K562 (cell line): Measurements from ENCODE around the gene FSTL3. TPM values are rescaled to one million over a fixed set of nuclear protein-coding genes. Genes with fewer than 3 reads are reported as not detected.

Source experiments
- ATAC-seq: fragments of 200-7000 bp; cut with Tn5 transposase; 3 replicates; pipeline ENCODE4 v1.9.1; 2020; ENCODE audit warnings: moderate library complexity
- BruUV-seq: library from RNA; stranded (reverse); fragments of 400-500 nt; replicated peaks from 2 replicates; lab custom pipeline; 2021; lab: Mats Ljungman, UMichigan
- CTCF ChIA-PET: fragments of 300-600 bp; formaldehyde crosslinking; extraction: SDS; loops from one replicate; lab custom pipeline; 2021; ENCODE audit warnings: low intra/inter-chr PET ratio; lab: Yijun Ruan, JAX
- POLR2A ChIA-PET: fragments of 300-600, 350-650 bp; sonication (Branson Sonifier 250); formaldehyde crosslinking; extraction: SDS; loops from one replicate; lab custom pipeline; 2021; ENCODE audit warnings: antibody characterized with exemption, inconsistent platforms; lab: Yijun Ruan, JAX
- DNase-seq, 4 experiments: peaks; one replicate each; pipeline versions ENCODE4 v3.0.0 to v3.0.0-alpha.2; 2011 to 2018; ENCODE audit warnings: low spot score in 3 of 4, mixed read lengths in 3 of 4; ENCODE audit errors: extremely low read depth in 1 of 4
- FAIRE-seq: peaks from 2 replicates; lab custom pipeline; 2011; peaks lifted over from hg19 to GRCh38; lab: Jason Lieb, UNC
- H2AFZ ChIP-seq: 2 replicates; pipeline ENCODE4 v1.6.0; 2011; ENCODE audit warnings: low read depth, low read length, control low read depth, inconsistent platforms
- H3K27ac ChIP-seq: fragments of 200-600 bp; 3 replicates; pipeline ENCODE4 v1.8.0; 2011; ENCODE audit warnings: low read depth, mild to moderate bottlenecking, control low read depth, inconsistent platforms, low read length, moderate library complexity, mixed read lengths; ENCODE audit errors: extremely low read depth
- H3K27me3 ChIP-seq, 2 experiments: fragments of 300-600 bp in 1 of 2; 2 replicates in 1 of 2; 3 replicates in 1 of 2; pipeline versions ENCODE4 v1.6.0 to v1.8.0; 2011; ENCODE audit warnings: inconsistent platforms in 2 of 2, low read length in 2 of 2, mild to moderate bottlenecking in 1 of 2, mixed read lengths in 1 of 2, moderate library complexity in 1 of 2; ENCODE audit not compliant: control insufficient read depth in 2 of 2, insufficient read depth in 2 of 2
- H3K36me3 ChIP-seq: fragments of 300-600 bp; 3 replicates; pipeline ENCODE4 v1.8.0; 2011; ENCODE audit warnings: mild to moderate bottlenecking, low read length, inconsistent platforms; ENCODE audit not compliant: control insufficient read depth, insufficient read depth
- H3K4me1 ChIP-seq, 2 experiments: fragments of 200-600 bp in 1 of 2; replicated peaks in 1 of 2; 2 replicates in 1 of 2; 3 replicates in 1 of 2; pipeline versions ENCODE4 v1.5.1 to v1.8.0; 2011; ENCODE audit warnings: inconsistent platforms in 2 of 2, low read length in 2 of 2, mild to moderate bottlenecking in 1 of 2, mixed read lengths in 1 of 2, moderate library complexity in 1 of 2; ENCODE audit not compliant: control insufficient read depth in 2 of 2, insufficient read depth in 2 of 2
- H3K4me2 ChIP-seq: 2 replicates; pipeline ENCODE4 v1.6.1; 2011; ENCODE audit warnings: low read length, control low read depth, inconsistent platforms, mixed read lengths; ENCODE audit not compliant: insufficient read depth
- H3K4me3 ChIP-seq: fragments of 200-600 bp; sonication (generic), shearing (Covaris generic); 2 replicates; pipeline ENCODE4 v1.5.1; 2016; ENCODE audit warnings: control low read depth, inconsistent platforms
- H3K79me2 ChIP-seq: fragments of 200-600 bp; 3 replicates; pipeline ENCODE4 v1.8.0; 2011; ENCODE audit warnings: low read length, inconsistent platforms; ENCODE audit not compliant: control insufficient read depth, insufficient read depth
- H3K9ac ChIP-seq, 2 experiments: 2 replicates each; pipeline versions ENCODE4 v1.6.0 to v1.6.1; 2011; ENCODE audit warnings: low read depth in 2 of 2, low read length in 2 of 2, control low read depth in 1 of 2, inconsistent platforms in 1 of 2, mild to moderate bottlenecking in 1 of 2, mixed read lengths in 1 of 2; ENCODE audit not compliant: insufficient read depth in 1 of 2
- H3K9me1 ChIP-seq: one replicate; pipeline ENCODE4 v1.6.0; 2011; ENCODE audit warnings: inconsistent platforms, mild to moderate bottlenecking, low read length, moderate library complexity; ENCODE audit not compliant: control insufficient read depth, insufficient read depth
- H3K9me3 ChIP-seq: replicated peaks from 2 replicates; pipeline ENCODE4 v1.5.1; 2011; ENCODE audit warnings: low read depth, low read length, inconsistent platforms; ENCODE audit not compliant: control insufficient read depth, insufficient read depth
- H4K20me1 ChIP-seq: replicated peaks from 2 replicates; pipeline ENCODE4 v1.6.1; 2011; ENCODE audit warnings: low read length, inconsistent platforms, mixed read lengths; ENCODE audit not compliant: control insufficient read depth, insufficient read depth
- NELFE ChIP-seq: IDR thresholded peaks from 2 replicates; pipeline ENCODE4 v1.6.1; 2011; ENCODE audit warnings: mild to moderate bottlenecking; ENCODE audit not compliant: insufficient read depth, insufficient read length
- PHB ChIP-seq: fragments of 250-450 bp; sonication (Bioruptor Pico); IDR thresholded peaks from 2 replicates; pipeline ENCODE4 v1.5.0; 2021
- POLR2G ChIP-seq: fragments of 200-400 bp; formaldehyde crosslinking; IDR thresholded peaks from 2 replicates; pipeline ENCODE4 v1.6.1; 2017; ENCODE audit warnings: low read depth, mild to moderate bottlenecking, antibody characterized with exemption, low read length, moderate library complexity
- RBFOX2 ChIP-seq: fragments of 200-400 bp; formaldehyde crosslinking; IDR thresholded peaks from 2 replicates; pipeline ENCODE4 v1.6.1; 2017; ENCODE audit warnings: low read depth, mild to moderate bottlenecking, low read length, moderate library complexity
- RBM22 ChIP-seq: fragments of 200-400 bp; formaldehyde crosslinking; IDR thresholded peaks from 2 replicates; pipeline ENCODE4 v1.6.1; 2018; ENCODE audit warnings: low read length, low read depth; ENCODE audit not compliant: poor library complexity, severe bottlenecking
- TARDBP ChIP-seq: fragments of 450-650 bp; IDR thresholded peaks from 2 replicates; pipeline ENCODE4 v1.6.1; 2016
- WGBS: fragments of 100-300 bp; shearing (Covaris generic); methylation state at CpG from one replicate; pipeline ENCODE4 v1.1.6; 2016; ENCODE audit warnings: low coverage, mixed read lengths; ENCODE audit not compliant: insufficient coverage; ENCODE audit errors: missing lambda C conversion rate; 5-methylcytosine and 5-hydroxymethylcytosine counted together
- in situ Hi-C: fragments of 300-500 bp; cut with MboI; formaldehyde crosslinking; loops from 4 replicates; pipeline ENCODE4 v1.15.0; 2018; ENCODE audit warnings: inconsistent platforms, mixed read lengths
- intact Hi-C: fragments of 100-400 bp; cut with micrococcal nuclease; formaldehyde crosslinking; loops from 2 replicates; pipeline ENCODE4 v1.14.2; 2022
- polyA plus RNA-seq, 8 experiments: library from polyadenylated mRNA; depleted of rRNA in 4 of 8; stranded (reverse) in 5 of 8; unstranded in 3 of 8; fragments of >200 nt; fragmentation: Nextera tagmentation in 2 of 8; fragmentation: Illumina TruSeq in 1 of 8; extraction: Ambion mirVana in 2 of 8; extraction: Trizol in 1 of 8; gene quantifications; 2 replicates each; pipeline versions ENCODE4 v1.2.1 to v1.2.3, GENCODE V29; 2011 to 2014; ENCODE audit warnings: inconsistent platforms in 1 of 8, missing spikeins in 1 of 8
- total RNA-seq, 7 experiments: library from RNA; depleted of rRNA in 6 of 7; stranded (reverse); fragments of >200 nt in 6 of 7; fragmentation: Illumina TruSeq in 2 of 7; extraction: Trizol in 2 of 7; gene quantifications; 2 replicates each; pipeline versions ENCODE4 v1.2.1 to v1.2.3, GENCODE V29; 2011 to 2021; ENCODE audit warnings: low replicate concordance in 1 of 7

FSTL3 gene
- total and polyA plus RNA-seq, 9 of the 15 experiments (the other 6 are each of a cell fraction or from before 2014, with no cell fraction given) = 0.35 to 6.8 (median 4.2) TPM; not detected in 1

DNA sequence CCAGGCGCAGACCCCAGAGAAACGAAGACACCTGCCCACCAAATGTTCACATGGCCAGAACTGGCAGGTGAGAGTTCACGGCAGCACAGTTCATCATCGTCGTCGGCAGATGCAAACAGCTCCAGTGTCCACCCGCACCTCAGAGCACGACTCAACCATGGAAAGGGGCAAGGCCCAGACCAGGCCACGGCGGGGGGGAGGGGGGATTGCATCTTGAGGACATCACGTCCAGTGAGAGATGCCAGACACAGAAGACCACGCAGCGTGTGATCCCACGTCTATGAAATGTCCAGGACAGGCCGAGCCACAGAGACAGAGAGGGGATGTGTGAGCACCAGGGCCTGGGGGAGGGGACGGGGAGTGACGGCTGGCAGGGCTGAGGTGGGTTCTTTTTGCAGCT is 20.5 kb upstream of the FSTL3 start:
- H3K9me3 ChIP-seq = no peaks in the 10 kb centered on the region
- WGBS = 94% methylated on average over 15 of the region's 17 CpGs
- H3K4me3 ChIP-seq = no peak overlapping the region
- no peak overlapping the region for H3K27ac ChIP-seq
- BruUV-seq = no TSS peak
- no peaks in the 10 kb centered on the region for H3K27me3 ChIP-seq
- FAIRE-seq (no peak), DNase-seq (no peak), ATAC-seq (no peak)
- H3K4me2 ChIP-seq = no peak overlapping the region
- ChIA-PET POLR2A (no interaction called here), CTCF (no interaction called here)
- peaks cover 85% of the 10 kb centered on the region for H3K79me2 ChIP-seq
- H3K9ac ChIP-seq = no peak overlapping the region; a peak in 1 of 4 replicates
- TF ChIP-seq NELFE (no peak), PHB (no peak), POLR2G (peak; percentile 49), RBFOX2 (peak; percentile 29; the same call in 1 of the 2 replicates)
- intact Hi-C loops (no loop called here), in situ Hi-C loops (no loop called here)
- H3K36me3 ChIP-seq = peaks cover 96% of the 10 kb centered on the region; the same call in 2 of the 3 replicates
- H4K20me1 ChIP-seq = peaks cover 45% of the 10 kb centered on the region
- no peak overlapping the region for H2AFZ ChIP-seq
- peaks cover 6 to 65% of the 10 kb centered on the region in 2 experiments for H3K4me1 ChIP-seq
- H3K9me1 ChIP-seq = peaks cover 8% of the 10 kb centered on the region

DNA sequence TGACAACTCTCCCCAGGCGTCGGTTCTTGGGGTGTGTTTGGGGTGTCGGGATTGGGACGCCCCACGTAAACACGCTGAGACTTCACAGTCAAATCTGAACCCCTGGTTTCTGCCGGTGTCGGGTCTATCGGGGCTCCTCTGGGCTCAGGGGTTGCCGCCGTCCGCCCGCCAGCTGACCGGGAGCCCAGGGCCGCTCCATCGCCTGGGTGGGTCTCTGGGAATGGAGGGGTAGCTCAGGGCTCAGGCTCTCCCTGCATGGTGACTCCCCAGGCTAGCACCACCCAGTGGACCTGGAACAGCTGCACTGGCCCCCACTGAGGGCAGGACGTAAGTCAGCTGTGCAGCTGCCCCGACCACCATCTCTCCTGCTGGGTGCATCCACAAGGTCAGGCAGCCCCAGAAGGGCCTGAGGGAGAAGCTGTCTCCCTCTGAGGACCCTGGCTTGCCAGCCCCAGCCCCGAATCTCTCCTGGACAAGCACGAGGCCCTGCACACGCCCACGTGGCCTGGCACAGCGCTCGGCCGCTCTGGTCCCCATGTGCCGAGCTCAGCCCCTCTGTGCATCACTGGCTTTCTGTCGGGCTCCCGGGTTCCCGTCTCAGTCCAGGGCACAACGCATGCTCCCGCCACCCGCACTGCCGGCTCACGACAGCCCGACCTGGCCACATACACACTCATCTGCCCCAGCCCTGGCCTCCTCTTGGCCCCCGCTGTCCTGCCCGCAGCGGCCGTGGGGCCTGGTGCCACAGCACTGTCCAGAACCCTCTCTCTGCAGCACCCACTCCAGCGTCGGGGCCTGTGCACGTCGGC is 19.2 kb upstream of the FSTL3 start:
- H3K4me3 ChIP-seq = no peak overlapping the region
- peaks cover 91% of the 10 kb centered on the region; the same call in 2 of the 3 replicates for H3K36me3 ChIP-seq
- 98% methylated on average over 32 of the region's 43 CpGs for WGBS
- no peaks in the 10 kb centered on the region for H3K9me3 ChIP-seq
- FAIRE-seq = no peak
- ATAC-seq = no peak; the same call in 2 of the 3 replicates
- peaks cover 14 to 73% of the 10 kb centered on the region in 2 experiments for H3K4me1 ChIP-seq
- no peak for DNase-seq
- H2AFZ ChIP-seq = no peak overlapping the region
- H3K4me2 ChIP-seq = no peak overlapping the region
- H3K9me1 ChIP-seq = peaks cover 14% of the 10 kb centered on the region
- intact Hi-C loops = no loop called here
- H4K20me1 ChIP-seq = peaks cover 58% of the 10 kb centered on the region
- BruUV-seq = no TSS peak
- no peak overlapping the region for H3K27ac ChIP-seq
- H3K27me3 ChIP-seq = no peaks in the 10 kb centered on the region
- in situ Hi-C loops = no loop called here
- CTCF ChIA-PET = no interaction called here
- POLR2A ChIA-PET = interaction anchor here (0.7 to 1.5 kb wide), 6 partner anchors 8 to 168 kb away, joined by 3 to 6 read pairs (median 4); partner anchors contain the start of gene POLRMT
- H3K79me2 ChIP-seq = peaks cover 98% of the 10 kb centered on the region
- TF ChIP-seq TARDBP (no peak), POLR2G (peak; percentile 20; the same call in 1 of the 2 replicates), RBM22 (peak; percentile 38), RBFOX2 (peak; percentile 70)
- H3K9ac ChIP-seq = peak overlapping the region in 1 of 2 experiments; percentile 64; a peak in 1 of 4 replicates
